B cell (primary cell): ENCODE data around the gene SMARCD2. TPM values are rescaled to one million over a fixed set of nuclear protein-coding genes. Genes with fewer than 3 reads are reported as not detected.

Experiments used
- ATAC-seq: fragments of 200-7000 bp; cut with Tn5 transposase; one replicate; pipeline ENCODE4 v1.10.0; 2021; ENCODE audit warnings: low read depth, mild to moderate bottlenecking, moderate number of reproducible peaks, moderate library complexity
- CTCF ChIA-PET: fragments of 350-600 bp; sonication (Branson Sonifier 250); formaldehyde crosslinking; loops from one replicate; lab custom pipeline; 2021; ENCODE audit warnings: antibody characterized with exemption, inconsistent platforms; lab: Charles Lee
- POLR2A ChIA-PET: fragments of 350-600 bp; sonication (Branson Sonifier 250); formaldehyde crosslinking; loops from one replicate; lab custom pipeline; 2021; ENCODE audit warnings: antibody characterized with exemption; lab: Charles Lee
- DNase-seq: peaks from one replicate; pipeline ENCODE4 v3.0.0; 2013
- H2AFZ ChIP-seq: 2 replicates; pipeline ENCODE4 v1.6.1; 2012; ENCODE audit warnings: mild to moderate bottlenecking, low read depth, low read length; ENCODE audit not compliant: insufficient read depth, poor library complexity, severe bottlenecking
- H3K27ac ChIP-seq, 2 donors: 1 replicate in 1 of 2; 2 replicates in 1 of 2; pipeline ENCODE4 v1.5.1; 2012 to 2013; ENCODE audit warnings: low read length in 2 of 2, mild to moderate bottlenecking in 2 of 2, moderate library complexity in 1 of 2
- H3K27me3 ChIP-seq, 4 experiments: fragments of 200-600 bp in 1 of 4; sonication (generic) in 1 of 4; replicated peaks in 1 of 4; 1 replicate in 2 of 4; 2 replicates in 2 of 4; pipeline versions ENCODE4 v1.6.1 to v1.7.0; 2013 to 2016; ENCODE audit warnings: low read length in 3 of 4, mild to moderate bottlenecking in 2 of 4, mixed read lengths in 1 of 4, moderate library complexity in 1 of 4; ENCODE audit not compliant: insufficient read depth in 4 of 4, control insufficient read depth in 3 of 4; ENCODE audit errors: control extremely low read depth in 1 of 4
- H3K36me3 ChIP-seq, 2 experiments: replicated peaks in 1 of 2; 1 replicate in 1 of 2; 2 replicates in 1 of 2; pipeline versions ENCODE4 v1.6.1 to v1.7.1; 2013; ENCODE audit warnings: low read length in 1 of 2; ENCODE audit not compliant: insufficient read depth in 2 of 2, control insufficient read depth in 1 of 2; ENCODE audit errors: control extremely low read depth in 1 of 2, extremely low read depth in 1 of 2
- H3K4me1 ChIP-seq, 2 donors: fragments of 200-600 bp in 1 of 2; sonication (generic) in 1 of 2; 1 replicate in 1 of 2; 2 replicates in 1 of 2; pipeline versions ENCODE4 v1.5.1 to v1.6.1; 2013 to 2017; ENCODE audit warnings: low read length in 2 of 2; ENCODE audit not compliant: control insufficient read depth in 2 of 2, insufficient read depth in 2 of 2
- H3K4me2 ChIP-seq: replicated peaks from 2 replicates; pipeline ENCODE3; 2012; ENCODE audit warnings: mild to moderate bottlenecking, low read depth, low read length; ENCODE audit not compliant: poor library complexity, severe bottlenecking
- H3K4me3 ChIP-seq, 5 experiments: fragments of 200-600 bp in 1 of 5; sonication (generic) in 1 of 5; 1 replicate in 3 of 5; 2 replicates in 2 of 5; pipeline versions ENCODE4 v1.5.1 to v1.7.0; 2011 to 2016; ENCODE audit warnings: low read length in 4 of 5, mild to moderate bottlenecking in 4 of 5, low read depth in 2 of 5, control low read depth in 1 of 5, moderate library complexity in 1 of 5; ENCODE audit not compliant: insufficient read depth in 1 of 5; ENCODE audit errors: control extremely low read depth in 1 of 5, extremely low read depth in 1 of 5
- H3K79me2 ChIP-seq: fragments of 200-600 bp; sonication (generic); one replicate; pipeline ENCODE4 v1.6.0; 2016; ENCODE audit warnings: low read length; ENCODE audit not compliant: control insufficient read depth, insufficient read depth
- H3K9ac ChIP-seq: fragments of 200-600 bp; sonication (generic); 2 replicates; pipeline ENCODE4 v1.6.1; 2017; ENCODE audit warnings: mild to moderate bottlenecking, low read length, moderate library complexity
- H3K9me3 ChIP-seq, 3 donors: one replicate each; pipeline versions ENCODE4 v1.6.1 to v1.7.1; 2013; ENCODE audit warnings: low read length in 2 of 3; ENCODE audit not compliant: control insufficient read depth in 2 of 3, insufficient read depth in 1 of 3; ENCODE audit errors: control extremely low read depth in 1 of 3
- H4K20me1 ChIP-seq: 2 replicates; pipeline ENCODE4 v1.6.0; 2012; ENCODE audit warnings: mild to moderate bottlenecking, low read length; ENCODE audit not compliant: insufficient read depth, control insufficient read depth, poor library complexity, severe bottlenecking
- H3K27ac Mint-ChIP-seq: one replicate; pipeline ENCODE4 v1.8.0; 2021; ENCODE audit warnings: mixed read lengths
- H3K27me3 Mint-ChIP-seq: one replicate; pipeline ENCODE4 v1.8.0; 2021; ENCODE audit warnings: mixed read lengths
- H3K4me1 Mint-ChIP-seq: one replicate; pipeline ENCODE4 v1.8.0; 2021; ENCODE audit warnings: mixed read lengths
- H3K4me3 Mint-ChIP-seq: one replicate; pipeline ENCODE4 v1.8.0; 2021; ENCODE audit warnings: mixed read lengths
- H3K9me3 Mint-ChIP-seq: one replicate; pipeline ENCODE4 v1.8.0; 2022; ENCODE audit warnings: mixed read lengths; ENCODE audit not compliant: insufficient read depth
- EZH2 ChIP-seq: IDR thresholded peaks from 2 replicates; pipeline ENCODE4 v1.6.1; 2012; ENCODE audit warnings: borderline replicate concordance, low read depth, mild to moderate bottlenecking, moderate library complexity, low read length; ENCODE audit not compliant: insufficient read depth, poor library complexity, severe bottlenecking
- WGBS: methylation state at CpG from one replicate; pipeline ENCODE4 v1.1.5; 2013; ENCODE audit warnings: missing lambda C conversion rate; ENCODE audit not compliant: insufficient coverage; 5-methylcytosine and 5-hydroxymethylcytosine counted together
- intact Hi-C: fragments of 100-400 bp; cut with micrococcal nuclease; formaldehyde crosslinking; loops from one replicate; pipeline ENCODE4 v1.10.0; 2022
- polyA plus RNA-seq: library from polyadenylated mRNA; depleted of rRNA; stranded (reverse); fragments of >200 nt; gene quantifications from 2 replicates; pipeline ENCODE4 v1.2.3, GENCODE V29; 2012
- total RNA-seq, 2 donors: library from RNA; stranded (reverse); fragments of 120-200 nt in 1 of 2; gene quantifications; 1 replicate in 1 of 2; 2 replicates in 1 of 2; pipeline versions ENCODE4 v1.2.3 to v1.2.4, GENCODE V29; 2013 to 2022
- TF ChIP-seq, protein P1 (sequence below): fragments of 200-600 bp; IDR thresholded peaks from one replicate; pipeline ENCODE4 v1.8.0; 2022; ENCODE audit warnings: antibody characterized with exemption, mild to moderate bottlenecking

The SMARCD2 gene
- total and polyA plus RNA-seq, 2 donors (not counting 1 experiment from before 2014, with no cell fraction given): 60.6 to 124 TPM

DNA sequence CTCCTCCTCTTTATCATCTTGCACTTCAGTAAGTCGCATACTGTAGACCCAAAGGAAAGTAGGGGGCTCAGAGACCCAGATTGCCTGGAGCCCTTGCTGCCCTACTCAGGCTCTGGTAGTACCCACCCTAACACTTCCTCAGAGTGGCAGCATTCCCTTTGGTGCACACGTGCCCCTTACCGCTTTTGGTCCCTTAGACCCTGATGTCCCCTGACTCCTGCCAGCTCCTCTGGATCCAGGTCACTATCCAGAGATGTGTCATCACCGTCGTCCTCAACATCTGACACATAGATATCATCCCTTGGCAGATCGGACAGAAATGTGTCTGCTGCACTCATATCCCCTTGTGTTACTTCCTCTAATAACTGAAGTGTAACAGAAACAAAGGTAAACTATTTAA lies 20.7 kb downstream of the SMARCD2 start:
- CTCF ChIA-PET: no interaction called here
- WGBS: 81% methylated on average over 2 of the region's 6 CpGs
- peaks cover 49% of the 10 kb centered on the region for H3K4me1 Mint-ChIP-seq
- H3K27me3 Mint-ChIP-seq: no peaks in the 10 kb centered on the region
- peak overlapping the region in 1 of 2 donors; percentile 50 for H3K27ac ChIP-seq
- H3K9me3 Mint-ChIP-seq: no peaks in the 10 kb centered on the region
- H3K27me3 ChIP-seq: no peaks in the 10 kb centered on the region
- ATAC-seq (no peak), DNase-seq (no peak)
- H3K4me2 ChIP-seq: peak overlapping the region; percentile 17
- H3K27ac Mint-ChIP-seq: peak overlapping the region; percentile 80
- H3K9ac ChIP-seq: no peak overlapping the region
- TF ChIP-seq, protein P1, sequence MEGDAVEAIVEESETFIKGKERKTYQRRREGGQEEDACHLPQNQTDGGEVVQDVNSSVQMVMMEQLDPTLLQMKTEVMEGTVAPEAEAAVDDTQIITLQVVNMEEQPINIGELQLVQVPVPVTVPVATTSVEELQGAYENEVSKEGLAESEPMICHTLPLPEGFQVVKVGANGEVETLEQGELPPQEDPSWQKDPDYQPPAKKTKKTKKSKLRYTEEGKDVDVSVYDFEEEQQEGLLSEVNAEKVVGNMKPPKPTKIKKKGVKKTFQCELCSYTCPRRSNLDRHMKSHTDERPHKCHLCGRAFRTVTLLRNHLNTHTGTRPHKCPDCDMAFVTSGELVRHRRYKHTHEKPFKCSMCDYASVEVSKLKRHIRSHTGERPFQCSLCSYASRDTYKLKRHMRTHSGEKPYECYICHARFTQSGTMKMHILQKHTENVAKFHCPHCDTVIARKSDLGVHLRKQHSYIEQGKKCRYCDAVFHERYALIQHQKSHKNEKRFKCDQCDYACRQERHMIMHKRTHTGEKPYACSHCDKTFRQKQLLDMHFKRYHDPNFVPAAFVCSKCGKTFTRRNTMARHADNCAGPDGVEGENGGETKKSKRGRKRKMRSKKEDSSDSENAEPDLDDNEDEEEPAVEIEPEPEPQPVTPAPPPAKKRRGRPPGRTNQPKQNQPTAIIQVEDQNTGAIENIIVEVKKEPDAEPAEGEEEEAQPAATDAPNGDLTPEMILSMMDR: no peak
- no peak for TF ChIP-seq EZH2
- H3K4me3 Mint-ChIP-seq: no peak overlapping the region
- H4K20me1 ChIP-seq: no peaks in the 10 kb centered on the region
- H3K4me1 ChIP-seq: peaks cover 32 to 45% of the 10 kb centered on the region in 2 donors
- H3K36me3 ChIP-seq: peaks cover 4 to 88% of the 10 kb centered on the region in 2 experiments
- intact Hi-C loops: no loop called here
- H3K9me3 ChIP-seq: no peaks in the 10 kb centered on the region
- H3K79me2 ChIP-seq: peaks cover 29% of the 10 kb centered on the region
- H2AFZ ChIP-seq: no peak overlapping the region
- POLR2A ChIA-PET: interaction anchor here (0.7 kb wide), 1 partner anchor 183 kb away, joined by 3 read pairs; no protein-coding TSS in a partner anchor
- H3K4me3 ChIP-seq: no peak overlapping the region

DNA sequence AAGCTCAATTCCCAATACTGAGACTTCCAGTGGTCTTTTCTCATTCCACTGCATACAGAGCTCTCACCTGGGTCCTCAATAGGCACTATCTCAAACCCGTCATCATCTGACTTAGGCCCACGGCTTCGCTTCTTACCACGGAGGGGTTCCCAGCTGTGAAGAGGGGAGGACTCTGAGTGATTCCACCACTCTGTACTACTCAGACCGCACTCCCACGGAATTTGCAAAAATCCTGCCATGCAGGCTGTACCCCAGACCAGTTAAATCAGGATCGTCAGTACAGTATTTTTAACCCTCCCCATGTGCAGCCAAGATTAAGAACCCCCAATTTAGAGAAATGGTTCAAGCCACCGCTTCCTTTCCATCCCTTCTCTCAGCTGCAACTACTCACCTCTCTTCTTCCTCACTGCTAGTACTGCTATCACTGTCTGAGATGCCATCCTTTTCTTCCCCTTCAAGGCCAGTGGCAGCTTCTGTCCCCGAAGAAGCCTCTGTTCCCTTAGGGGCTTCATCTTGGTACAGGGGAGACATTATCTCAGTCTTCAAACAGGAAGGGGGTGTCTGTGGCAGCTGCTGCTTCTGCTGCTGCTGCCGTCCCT lies 21.4 kb downstream of the SMARCD2 start:
- H3K9me3 Mint-ChIP-seq: no peaks in the 10 kb centered on the region
- peaks cover 4 to 95% of the 10 kb centered on the region in 2 experiments for H3K36me3 ChIP-seq
- ChIA-PET CTCF (no interaction called here), POLR2A (no interaction called here)
- H2AFZ ChIP-seq: no peak overlapping the region
- no peak overlapping the region for H3K4me3 ChIP-seq
- 85% methylated on average over 5 of the region's 10 CpGs for WGBS
- H3K4me1 Mint-ChIP-seq: peaks cover 42% of the 10 kb centered on the region
- TF ChIP-seq EZH2: no peak
- TF ChIP-seq, protein P1: no peak
- no peaks in the 10 kb centered on the region for H3K9me3 ChIP-seq
- H3K4me2 ChIP-seq: peak overlapping the region; percentile 17
- H3K27ac ChIP-seq: peak overlapping the region in 1 of 2 donors; percentile 50
- no peaks in the 10 kb centered on the region for H3K27me3 ChIP-seq
- H3K9ac ChIP-seq: no peak overlapping the region
- peak overlapping the region; percentile 57 for H3K27ac Mint-ChIP-seq
- DNase-seq (no peak), ATAC-seq (no peak)
- H3K27me3 Mint-ChIP-seq: no peaks in the 10 kb centered on the region
- H3K4me1 ChIP-seq: peaks cover 28 to 39% of the 10 kb centered on the region in 2 donors
- no peak overlapping the region for H3K4me3 Mint-ChIP-seq
- no peaks in the 10 kb centered on the region for H4K20me1 ChIP-seq
- H3K79me2 ChIP-seq: peaks cover 22% of the 10 kb centered on the region
- intact Hi-C loops: no loop called here
